HCT116 (cell line): ENCODE results near the gene C16orf90. TPM values are rescaled to one million over a fixed set of nuclear protein-coding genes. Genes with fewer than 3 reads are reported as not detected.

ENCODE experiments used
- ATAC-seq: fragments of 200-7000 bp; cut with Tn5 transposase; 2 replicates; pipeline ENCODE4 v1.9.1; 2020; ENCODE audit warnings: mild to moderate bottlenecking, moderate library complexity
- BruUV-seq: library from RNA; stranded (reverse); fragments of 400-500 nt; replicated peaks from 2 replicates; lab custom pipeline; 2021; lab: Mats Ljungman, UMichigan
- CTCF ChIA-PET: fragments of 300-600 bp; sonication (Branson Sonifier 250); formaldehyde crosslinking; loops from one replicate; lab custom pipeline; 2021; ENCODE audit warnings: antibody characterized with exemption; lab: Charles Lee
- POLR2A ChIA-PET: fragments of 300-600, 350-600 bp; sonication (Branson Sonifier 250); formaldehyde crosslinking; loops from one replicate; lab custom pipeline; 2021; ENCODE audit warnings: antibody characterized with exemption; lab: Charles Lee
- RAD21 ChIA-PET, 2 experiments: fragments of 300-600 bp; sonication (Branson Sonifier 250); formaldehyde crosslinking; loops; one replicate each; lab custom pipeline; 2023; ENCODE audit warnings: low total read pairs in 2 of 2; ENCODE audit not compliant: uncharacterized antibody in 2 of 2, unreplicated experiment in 2 of 2, low non-redundant PET in 1 of 2; lab: Charles Lee
- DNase-seq: peaks from one replicate; pipeline ENCODE4 v3.0.0-alpha.2; 2010; ENCODE audit warnings: low read depth, low spot score
- H2AFZ ChIP-seq: fragments of 200-600 bp; shearing (Covaris generic), sonication (generic); 2 replicates; pipeline ENCODE4 v1.6.1; 2017; ENCODE audit warnings: low read depth, mixed run types, mixed read lengths, antibody characterized with exemption, low read length; ENCODE audit not compliant: poor library complexity, severe bottlenecking
- H3K27ac ChIP-seq: 2 replicates; pipeline ENCODE4 v1.5.1; 2012; ENCODE audit warnings: low read depth, low read length
- H3K27me3 ChIP-seq: fragments of 200-600 bp; sonication (generic); 2 replicates; pipeline ENCODE4 v1.6.1; 2016; ENCODE audit warnings: mixed run types, low read length, mixed read lengths; ENCODE audit not compliant: insufficient read depth
- H3K36me3 ChIP-seq, 2 experiments: fragments of 200-500 bp in 1 of 2; fragments of 200-600 bp in 1 of 2; sonication (Bioruptor generic) in 1 of 2; sonication (generic) in 1 of 2; 2 replicates each; pipeline versions ENCODE4 v1.5.1 to v1.6.1; 2014 to 2016; ENCODE audit warnings: low read length in 2 of 2, inconsistent platforms in 1 of 2, mixed read lengths in 1 of 2, mixed run types in 1 of 2; ENCODE audit not compliant: insufficient read depth in 2 of 2, control insufficient read depth in 1 of 2
- H3K4me1 ChIP-seq, 2 experiments: fragments of 200-600 bp in 1 of 2; sonication (generic) in 1 of 2; 2 replicates each; pipeline versions ENCODE4 v1.5.1 to v1.6.1; 2012 to 2017; ENCODE audit warnings: low read length in 2 of 2, inconsistent platforms in 1 of 2, mild to moderate bottlenecking in 1 of 2, mixed read lengths in 1 of 2, mixed run types in 1 of 2, moderate library complexity in 1 of 2; ENCODE audit not compliant: insufficient read depth in 2 of 2, control insufficient read depth in 1 of 2
- H3K4me2 ChIP-seq: fragments of 200-600 bp; sonication (generic); 2 replicates; pipeline ENCODE4 v1.6.1; 2017; ENCODE audit warnings: mixed run types, low read length, mixed read lengths
- H3K4me3 ChIP-seq, 2 experiments: fragments of 200-600 bp in 1 of 2; sonication (generic) in 1 of 2; replicated peaks in 1 of 2; 2 replicates each; pipeline ENCODE4 v1.5.1; 2011 to 2016; ENCODE audit warnings: low read length in 2 of 2, control low read depth in 1 of 2, low read depth in 1 of 2, mild to moderate bottlenecking in 1 of 2, mixed read lengths in 1 of 2, mixed run types in 1 of 2
- H3K79me2 ChIP-seq: fragments of 200-600 bp; sonication (generic); 2 replicates; pipeline ENCODE4 v1.6.1; 2017; ENCODE audit warnings: mild to moderate bottlenecking, mixed run types, low read length, moderate library complexity, mixed read lengths; ENCODE audit not compliant: insufficient read depth
- H3K9ac ChIP-seq: fragments of 200-600 bp; sonication (generic); 2 replicates; pipeline ENCODE4 v1.6.1; 2016; ENCODE audit warnings: low read length, mixed read lengths
- H3K9me2 ChIP-seq: fragments of 200-600 bp; sonication (generic), shearing (Covaris generic); 2 replicates; pipeline ENCODE4 v1.6.1; 2017; ENCODE audit warnings: mixed run types, mild to moderate bottlenecking, moderate library complexity; ENCODE audit not compliant: insufficient read depth
- H3K9me3 ChIP-seq, 2 experiments: fragments of 200-500 bp in 1 of 2; fragments of 200-600 bp in 1 of 2; sonication (Bioruptor generic) in 1 of 2; sonication (generic) in 1 of 2; 2 replicates each; pipeline ENCODE4 v1.6.1; 2014 to 2017; ENCODE audit warnings: low read length in 2 of 2, mixed read lengths in 2 of 2, inconsistent platforms in 1 of 2, low read depth in 1 of 2, mild to moderate bottlenecking in 1 of 2, mixed run types in 1 of 2, moderate library complexity in 1 of 2; ENCODE audit not compliant: control insufficient read depth in 1 of 2, insufficient read depth in 1 of 2
- H4K20me1 ChIP-seq: fragments of 200-600 bp; sonication (generic), shearing (Covaris generic); 2 replicates; pipeline ENCODE4 v1.6.1; 2017; ENCODE audit warnings: mixed run types, mild to moderate bottlenecking, moderate library complexity; ENCODE audit not compliant: insufficient read depth
- ATF3 ChIP-seq: IDR thresholded peaks from 2 replicates; pipeline ENCODE4 v1.6.1; 2012
- CTCF ChIP-seq, 3 experiments: fragments of 200-600 bp in 1 of 3; sonication (generic) in 1 of 3; IDR thresholded peaks in 2 of 3; conservative IDR thresholded peaks in 1 of 3; 2 replicates each; pipeline ENCODE4 v1.5.1; 2012 to 2017; ENCODE audit warnings: low read depth in 2 of 3, low read length in 2 of 3, antibody characterized with exemption in 1 of 3, borderline replicate concordance in 1 of 3, control low read depth in 1 of 3, mild to moderate bottlenecking in 1 of 3, mixed read lengths in 1 of 3, mixed run types in 1 of 3, moderate library complexity in 1 of 3; ENCODE audit not compliant: insufficient read depth in 1 of 3
- EZH2 ChIP-seq: fragments of 200-600 bp; sonication (generic); IDR thresholded peaks from 2 replicates; pipeline ENCODE4 v1.6.1; 2017; ENCODE audit warnings: antibody characterized with exemption, mixed run types
- MAX ChIP-seq: IDR thresholded peaks from 2 replicates; pipeline ENCODE4 v1.6.1; 2012
- SIN3A ChIP-seq: IDR thresholded peaks from 2 replicates; pipeline ENCODE4 v1.6.1; 2012; ENCODE audit warnings: low read depth
- SP1 ChIP-seq: IDR thresholded peaks from 2 replicates; pipeline ENCODE4 v1.6.1; 2012; ENCODE audit warnings: low read depth
- ZBTB33 ChIP-seq: IDR thresholded peaks from 2 replicates; pipeline ENCODE4 v1.6.1; 2011; ENCODE audit warnings: mild to moderate bottlenecking, low read length, moderate library complexity; ENCODE audit not compliant: insufficient replicate concordance; ENCODE audit errors: extremely low read depth
- intact Hi-C: fragments of 100-400 bp; cut with micrococcal nuclease; formaldehyde crosslinking; loops from 2 replicates; pipeline ENCODE4 v1.10.0; 2022
- total RNA-seq: library from RNA; stranded (reverse); gene quantifications from one replicate; pipeline ENCODE4 v1.2.1, GENCODE V29; 2021; ENCODE audit not compliant: unreplicated experiment

C16orf90 gene
- total RNA-seq, 1 experiment from 2014 or later, result not detected

GRCh38 chr16:3470723-3471122 is 24.6 kb downstream of the C16orf90 start:
- Histone ChIP-seq H3K36me3 (peaks cover 5 to 16% of the 10 kb centered on the region in 2 experiments), H3K9me3 (no peaks in the 10 kb centered on the region), H3K9me2 (no peaks in the 10 kb centered on the region), H3K79me2 (peaks cover 98% of the 10 kb centered on the region), H3K27me3 (no peaks in the 10 kb centered on the region), H3K9ac (no peak overlapping the region), H3K27ac (no peak overlapping the region), H2AFZ (no peak overlapping the region), H3K4me3 (no peak overlapping the region), H3K4me1 (no peaks in the 10 kb centered on the region), H4K20me1 (no peaks in the 10 kb centered on the region), H3K4me2 (no peak overlapping the region)
- ChIA-PET RAD21 (no interaction called here), CTCF (no interaction called here), POLR2A (no interaction called here)
- BruUV-seq, result no TSS peak
- DNase-seq, result no peak
- TF ChIP-seq ATF3 (no peak), SP1 (no peak), CTCF (IDR thresholded peaks at IDR 0.05 in 2 of 3, conservative IDR thresholded peaks at IDR 0.05 in 1 of 3; ENCODE audit: borderline replicate concordance in 1 of 3, insufficient read depth in 1 of 3, low read depth in 2 of 3, low read length in 2 of 3) (no peak)
- intact Hi-C loops, result no loop called here
- no peak for ATAC-seq

GRCh38 chr16:3469736-3470135 is 25.6 kb downstream of the C16orf90 start:
- TF ChIP-seq SIN3A (no peak), SP1 (no peak), ATF3 (no peak), ZBTB33 (no peak), EZH2 (no peak), MAX (no peak)
- BruUV-seq, result no TSS peak
- Histone ChIP-seq H3K4me3 (no peak overlapping the region), H3K9ac (no peak overlapping the region), H2AFZ (no peak overlapping the region), H3K27ac (no peak overlapping the region), H4K20me1 (no peaks in the 10 kb centered on the region), H3K9me2 (no peaks in the 10 kb centered on the region), H3K4me1 (no peaks in the 10 kb centered on the region), H3K27me3 (no peaks in the 10 kb centered on the region), H3K9me3 (no peaks in the 10 kb centered on the region), H3K36me3 (peaks cover 5 to 15% of the 10 kb centered on the region in 2 experiments), H3K4me2 (no peak overlapping the region), H3K79me2 (peaks cover 100% of the 10 kb centered on the region)
- DNase-seq, result no peak
- ChIA-PET RAD21 (no interaction called here), POLR2A (no interaction called here), CTCF (no interaction called here)
- intact Hi-C loops, result no loop called here
- ATAC-seq, result no peak
